HEK293 (cell line): ENCODE results near the gene EEFSEC.

ENCODE experiments used
- EGR2 ChIP-seq: fragments of 450-650 bp; formaldehyde crosslinking; IDR thresholded peaks from 2 replicates; pipeline ENCODE4 v1.5.1; 2016; ENCODE audit warnings: low read depth, missing biosample characterization, missing genetic modification characterization
- HOXD13 ChIP-seq: sonication (generic); formaldehyde crosslinking; IDR thresholded peaks from 2 replicates; pipeline ENCODE4 v1.8.0; 2022; ENCODE audit warnings: missing genetic modification reagents, borderline replicate concordance
- OVOL3 ChIP-seq: fragments of 450-650 bp; formaldehyde crosslinking; IDR thresholded peaks from 2 replicates; pipeline ENCODE4 v1.5.1; 2016; ENCODE audit warnings: missing biosample characterization, missing genetic modification characterization
- WT1 ChIP-seq: fragments of 450-650 bp; formaldehyde crosslinking; IDR thresholded peaks from 2 replicates; pipeline ENCODE4 v1.5.1; 2016; ENCODE audit warnings: missing biosample characterization, missing genetic modification characterization
- ZBTB1 ChIP-seq: fragments of 450-650 bp; formaldehyde crosslinking; IDR thresholded peaks from 2 replicates; pipeline ENCODE4 v1.5.1; 2016; ENCODE audit warnings: missing biosample characterization, missing genetic modification characterization
- ZBTB20 ChIP-seq: fragments of 450-650 bp; formaldehyde crosslinking; IDR thresholded peaks from 2 replicates; pipeline ENCODE4 v1.5.1; 2016; ENCODE audit warnings: missing biosample characterization, missing genetic modification characterization
- ZFP3 ChIP-seq: fragments of 450-650 bp; formaldehyde crosslinking; IDR thresholded peaks from 2 replicates; pipeline ENCODE4 v1.5.1; 2016; ENCODE audit warnings: low read depth, missing biosample characterization, missing genetic modification characterization
- ZNF138 ChIP-seq: fragments of 450-650 bp; formaldehyde crosslinking; IDR thresholded peaks from 2 replicates; pipeline ENCODE4 v1.5.1; 2016; ENCODE audit warnings: missing biosample characterization, missing genetic modification characterization, borderline replicate concordance
- ZNF146 ChIP-seq: fragments of 450-650 bp; formaldehyde crosslinking; IDR thresholded peaks from 2 replicates; pipeline ENCODE4 v1.5.1; 2016; ENCODE audit warnings: missing biosample characterization, missing genetic modification characterization
- ZNF157 ChIP-seq: fragments of 450-650 bp; formaldehyde crosslinking; IDR thresholded peaks from 2 replicates; pipeline ENCODE4 v1.5.1; 2016; ENCODE audit warnings: missing biosample characterization, missing genetic modification characterization
- ZNF266 ChIP-seq: fragments of 450-650 bp; formaldehyde crosslinking; IDR thresholded peaks from 2 replicates; pipeline ENCODE4 v1.5.1; 2016; ENCODE audit warnings: missing biosample characterization, missing genetic modification characterization, low read depth
- ZNF335 ChIP-seq: fragments of 450-650 bp; formaldehyde crosslinking; conservative IDR thresholded peaks from 2 replicates; pipeline ENCODE4 v1.5.1; 2016; ENCODE audit warnings: missing biosample characterization, missing genetic modification characterization
- ZNF366 ChIP-seq: fragments of 450-650 bp; formaldehyde crosslinking; conservative IDR thresholded peaks from 2 replicates; pipeline ENCODE4 v1.5.1; 2016; ENCODE audit warnings: missing biosample characterization, missing genetic modification characterization
- ZNF404 ChIP-seq: fragments of 450-650 bp; formaldehyde crosslinking; IDR thresholded peaks from 2 replicates; pipeline ENCODE4 v1.5.1; 2017; ENCODE audit warnings: missing biosample characterization, missing genetic modification characterization
- ZNF426 ChIP-seq: fragments of 450-650 bp; formaldehyde crosslinking; IDR thresholded peaks from 2 replicates; pipeline ENCODE4 v1.5.1; 2017; ENCODE audit warnings: missing biosample characterization, missing genetic modification characterization, mild to moderate bottlenecking, inconsistent platforms, moderate library complexity
- ZNF521 ChIP-seq: fragments of 450-650 bp; formaldehyde crosslinking; IDR thresholded peaks from 2 replicates; pipeline ENCODE4 v1.5.1; 2017; ENCODE audit warnings: missing biosample characterization, mild to moderate bottlenecking, missing genetic modification characterization
- ZNF529 ChIP-seq: fragments of 450-650 bp; formaldehyde crosslinking; IDR thresholded peaks from 2 replicates; pipeline ENCODE4 v1.5.1; 2017; ENCODE audit warnings: missing genetic modification characterization, missing biosample characterization; ENCODE audit not compliant: insufficient replicate concordance
- ZNF549 ChIP-seq: fragments of 450-650 bp; IDR thresholded peaks from 2 replicates; pipeline ENCODE4 v1.5.1; 2018; ENCODE audit warnings: missing biosample characterization, missing genetic modification characterization, mild to moderate bottlenecking, inconsistent platforms, moderate library complexity
- ZNF561 ChIP-seq: fragments of 450-650 bp; IDR thresholded peaks from 2 replicates; pipeline ENCODE4 v1.5.1; 2018; ENCODE audit warnings: missing biosample characterization, missing genetic modification characterization, borderline replicate concordance
- ZNF585B ChIP-seq: fragments of 450-650 bp; formaldehyde crosslinking; IDR thresholded peaks from 2 replicates; pipeline ENCODE4 v1.5.1; 2016; ENCODE audit warnings: missing biosample characterization, missing genetic modification characterization
- ZNF600 ChIP-seq: fragments of 450-650 bp; formaldehyde crosslinking; IDR thresholded peaks from 2 replicates; pipeline ENCODE4 v1.5.1; 2016; ENCODE audit warnings: missing biosample characterization, missing genetic modification characterization
- ZNF664 ChIP-seq: fragments of 450-650 bp; formaldehyde crosslinking; IDR thresholded peaks from 2 replicates; pipeline ENCODE4 v1.5.1; 2016; ENCODE audit warnings: missing biosample characterization, missing genetic modification characterization
- ZNF76 ChIP-seq: fragments of 450-650 bp; formaldehyde crosslinking; IDR thresholded peaks from 2 replicates; pipeline ENCODE4; 2016; ENCODE audit warnings: low read depth, missing biosample characterization, missing genetic modification characterization, borderline replicate concordance
- ZSCAN16 ChIP-seq: fragments of 450-650 bp; formaldehyde crosslinking; IDR thresholded peaks from 2 replicates; pipeline ENCODE4 v1.5.1; 2016; ENCODE audit warnings: missing biosample characterization, missing genetic modification characterization
- TF ChIP-seq, protein P1 (sequence below): IDR thresholded peaks from 2 replicates; pipeline ENCODE4 v1.6.1; 2011; ENCODE audit warnings: mild to moderate bottlenecking, low read depth, low read length, borderline replicate concordance
- TF ChIP-seq, protein P2 (sequence below): fragments of 450-650 bp; formaldehyde crosslinking; IDR thresholded peaks from 2 replicates; pipeline ENCODE4 v1.5.1; 2016; ENCODE audit warnings: missing biosample characterization, missing genetic modification characterization
- TF ChIP-seq, protein P3 (sequence below): fragments of 450-650 bp; formaldehyde crosslinking; IDR thresholded peaks from 2 replicates; pipeline ENCODE4 v1.5.1; 2016; ENCODE audit warnings: missing biosample characterization, missing genetic modification characterization
- TF ChIP-seq, protein P4 (sequence below): fragments of 450-650 bp; formaldehyde crosslinking; IDR thresholded peaks from 2 replicates; pipeline ENCODE4 v1.5.1; 2016; ENCODE audit warnings: missing biosample characterization, missing genetic modification characterization
- TF ChIP-seq, protein P5 (sequence below): fragments of 450-650 bp; formaldehyde crosslinking; IDR thresholded peaks from 2 replicates; pipeline ENCODE4 v1.5.1; 2016; ENCODE audit warnings: missing biosample characterization, missing genetic modification characterization
- TF ChIP-seq, protein P6 (sequence below): fragments of 450-650 bp; formaldehyde crosslinking; IDR thresholded peaks from 2 replicates; pipeline ENCODE4 v1.5.1; 2016; ENCODE audit warnings: missing biosample characterization, missing genetic modification characterization

EEFSEC gene

DNA sequence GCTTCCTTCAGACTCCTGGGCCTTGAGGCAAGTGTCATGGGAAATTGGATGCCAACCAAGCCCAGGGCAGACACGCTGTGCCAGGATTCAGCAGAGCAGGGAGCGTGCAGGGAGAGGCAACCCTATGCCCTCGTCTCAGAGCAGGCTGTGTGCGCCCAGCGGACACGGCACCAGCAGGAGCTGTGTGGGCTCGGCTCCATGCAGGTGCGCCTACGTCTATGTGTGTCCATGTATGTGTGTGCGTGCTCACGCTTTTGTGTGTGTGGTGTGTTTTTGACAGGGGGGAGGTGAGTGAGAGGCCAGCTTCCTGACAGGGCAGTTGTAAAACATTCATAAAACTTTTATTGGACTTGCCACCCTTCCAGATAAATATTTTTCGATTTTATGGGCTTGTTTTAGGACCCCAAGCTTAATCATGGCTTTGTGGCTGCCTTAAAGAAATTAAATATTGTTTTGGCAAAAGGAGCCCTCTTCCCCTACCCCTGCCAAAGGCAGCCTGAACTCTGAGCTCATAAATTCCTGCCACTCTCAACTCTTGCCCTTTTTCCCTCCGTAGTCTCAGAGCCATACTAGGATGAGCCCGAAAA is 229.0 kb downstream of the EEFSEC start (continued):
- TF ChIP-seq, protein P1, sequence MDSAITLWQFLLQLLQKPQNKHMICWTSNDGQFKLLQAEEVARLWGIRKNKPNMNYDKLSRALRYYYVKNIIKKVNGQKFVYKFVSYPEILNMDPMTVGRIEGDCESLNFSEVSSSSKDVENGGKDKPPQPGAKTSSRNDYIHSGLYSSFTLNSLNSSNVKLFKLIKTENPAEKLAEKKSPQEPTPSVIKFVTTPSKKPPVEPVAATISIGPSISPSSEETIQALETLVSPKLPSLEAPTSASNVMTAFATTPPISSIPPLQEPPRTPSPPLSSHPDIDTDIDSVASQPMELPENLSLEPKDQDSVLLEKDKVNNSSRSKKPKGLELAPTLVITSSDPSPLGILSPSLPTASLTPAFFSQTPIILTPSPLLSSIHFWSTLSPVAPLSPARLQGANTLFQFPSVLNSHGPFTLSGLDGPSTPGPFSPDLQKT = no peak
- TF ChIP-seq OVOL3 (no peak), ZNF266 (no peak), WT1 (no peak), ZNF335 (tag by site-specific recombination) (peak; percentile 80), ZNF146 (no peak), ZNF76 (tag by site-specific recombination) (no peak), ZNF585B (tag by site-specific recombination) (no peak), ZBTB20 (no peak), ZNF664 (tag by site-specific recombination) (no peak), ZSCAN16 (tag by site-specific recombination) (no peak), ZNF366 (no peak), ZNF529 (tag by site-specific recombination) (no peak), ZNF549 (tag by site-specific recombination) (no peak), ZNF157 (tag by site-specific recombination) (no peak), ZBTB1 (tag by site-specific recombination) (no peak), ZNF426 (tag by site-specific recombination) (no peak), HOXD13 (CRISPR knock-in tag) (0 out of 2 replicates have a peak, but pooled peaks have one; percentile 70), ZNF404 (no peak), ZNF600 (tag by site-specific recombination) (no peak), ZNF561 (tag by site-specific recombination) (no peak), EGR2 (tag by site-specific recombination) (no peak), ZNF521 (tag by site-specific recombination) (no peak), ZFP3 (no peak), ZNF138 (tag by site-specific recombination) (no peak)
- TF ChIP-seq, protein P2, sequence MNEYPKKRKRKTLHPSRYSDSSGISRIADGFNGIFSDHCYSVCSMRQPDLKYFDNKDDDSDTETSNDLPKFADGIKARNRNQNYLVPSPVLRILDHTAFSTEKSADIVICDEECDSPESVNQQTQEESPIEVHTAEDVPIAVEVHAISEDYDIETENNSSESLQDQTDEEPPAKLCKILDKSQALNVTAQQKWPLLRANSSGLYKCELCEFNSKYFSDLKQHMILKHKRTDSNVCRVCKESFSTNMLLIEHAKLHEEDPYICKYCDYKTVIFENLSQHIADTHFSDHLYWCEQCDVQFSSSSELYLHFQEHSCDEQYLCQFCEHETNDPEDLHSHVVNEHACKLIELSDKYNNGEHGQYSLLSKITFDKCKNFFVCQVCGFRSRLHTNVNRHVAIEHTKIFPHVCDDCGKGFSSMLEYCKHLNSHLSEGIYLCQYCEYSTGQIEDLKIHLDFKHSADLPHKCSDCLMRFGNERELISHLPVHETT (tag by site-specific recombination) = no peak
- TF ChIP-seq, protein P3, sequence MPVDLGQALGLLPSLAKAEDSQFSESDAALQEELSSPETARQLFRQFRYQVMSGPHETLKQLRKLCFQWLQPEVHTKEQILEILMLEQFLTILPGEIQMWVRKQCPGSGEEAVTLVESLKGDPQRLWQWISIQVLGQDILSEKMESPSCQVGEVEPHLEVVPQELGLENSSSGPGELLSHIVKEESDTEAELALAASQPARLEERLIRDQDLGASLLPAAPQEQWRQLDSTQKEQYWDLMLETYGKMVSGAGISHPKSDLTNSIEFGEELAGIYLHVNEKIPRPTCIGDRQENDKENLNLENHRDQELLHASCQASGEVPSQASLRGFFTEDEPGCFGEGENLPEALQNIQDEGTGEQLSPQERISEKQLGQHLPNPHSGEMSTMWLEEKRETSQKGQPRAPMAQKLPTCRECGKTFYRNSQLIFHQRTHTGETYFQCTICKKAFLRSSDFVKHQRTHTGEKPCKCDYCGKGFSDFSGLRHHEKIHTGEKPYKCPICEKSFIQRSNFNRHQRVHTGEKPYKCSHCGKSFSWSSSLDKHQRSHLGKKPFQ = peak; percentile 69; the same call in 1 of the 2 replicates
- TF ChIP-seq, protein P4, sequence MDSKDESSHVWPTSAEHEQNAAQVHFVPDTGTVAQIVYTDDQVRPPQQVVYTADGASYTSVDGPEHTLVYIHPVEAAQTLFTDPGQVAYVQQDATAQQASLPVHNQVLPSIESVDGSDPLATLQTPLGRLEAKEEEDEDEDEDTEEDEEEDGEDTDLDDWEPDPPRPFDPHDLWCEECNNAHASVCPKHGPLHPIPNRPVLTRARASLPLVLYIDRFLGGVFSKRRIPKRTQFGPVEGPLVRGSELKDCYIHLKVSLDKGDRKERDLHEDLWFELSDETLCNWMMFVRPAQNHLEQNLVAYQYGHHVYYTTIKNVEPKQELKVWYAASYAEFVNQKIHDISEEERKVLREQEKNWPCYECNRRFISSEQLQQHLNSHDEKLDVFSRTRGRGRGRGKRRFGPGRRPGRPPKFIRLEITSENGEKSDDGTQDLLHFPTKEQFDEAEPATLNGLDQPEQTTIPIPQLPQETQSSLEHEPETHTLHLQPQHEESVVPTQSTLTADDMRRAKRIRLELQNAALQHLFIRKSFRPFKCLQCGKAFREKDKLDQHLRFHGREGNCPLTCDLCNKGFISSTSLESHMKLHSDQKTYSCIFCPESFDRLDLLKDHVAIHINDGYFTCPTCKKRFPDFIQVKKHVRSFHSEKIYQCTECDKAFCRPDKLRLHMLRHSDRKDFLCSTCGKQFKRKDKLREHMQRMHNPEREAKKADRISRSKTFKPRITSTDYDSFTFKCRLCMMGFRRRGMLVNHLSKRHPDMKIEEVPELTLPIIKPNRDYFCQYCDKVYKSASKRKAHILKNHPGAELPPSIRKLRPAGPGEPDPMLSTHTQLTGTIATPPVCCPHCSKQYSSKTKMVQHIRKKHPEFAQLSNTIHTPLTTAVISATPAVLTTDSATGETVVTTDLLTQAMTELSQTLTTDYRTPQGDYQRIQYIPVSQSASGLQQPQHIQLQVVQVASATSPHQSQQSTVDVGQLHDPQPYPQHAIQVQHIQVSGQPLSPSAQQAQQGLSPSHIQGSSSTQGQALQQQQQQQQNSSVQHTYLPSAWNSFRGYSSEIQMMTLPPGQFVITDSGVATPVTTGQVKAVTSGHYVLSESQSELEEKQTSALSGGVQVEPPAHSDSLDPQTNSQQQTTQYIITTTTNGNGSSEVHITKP (tag by site-specific recombination) = peak; percentile 33
- TF ChIP-seq, protein P5, sequence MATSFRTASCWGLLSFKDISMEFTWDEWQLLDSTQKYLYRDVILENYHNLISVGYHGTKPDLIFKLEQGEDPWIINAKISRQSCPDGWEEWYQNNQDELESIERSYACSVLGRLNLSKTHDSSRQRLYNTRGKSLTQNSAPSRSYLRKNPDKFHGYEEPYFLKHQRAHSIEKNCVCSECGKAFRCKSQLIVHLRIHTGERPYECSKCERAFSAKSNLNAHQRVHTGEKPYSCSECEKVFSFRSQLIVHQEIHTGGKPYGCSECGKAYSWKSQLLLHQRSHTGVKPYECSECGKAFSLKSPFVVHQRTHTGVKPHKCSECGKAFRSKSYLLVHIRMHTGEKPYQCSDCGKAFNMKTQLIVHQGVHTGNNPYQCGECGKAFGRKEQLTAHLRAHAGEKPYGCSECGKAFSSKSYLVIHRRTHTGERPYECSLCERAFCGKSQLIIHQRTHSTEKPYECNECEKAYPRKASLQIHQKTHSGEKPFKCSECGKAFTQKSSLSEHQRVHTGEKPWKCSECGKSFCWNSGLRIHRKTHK (tag by site-specific recombination) = no peak
- TF ChIP-seq, protein P6, sequence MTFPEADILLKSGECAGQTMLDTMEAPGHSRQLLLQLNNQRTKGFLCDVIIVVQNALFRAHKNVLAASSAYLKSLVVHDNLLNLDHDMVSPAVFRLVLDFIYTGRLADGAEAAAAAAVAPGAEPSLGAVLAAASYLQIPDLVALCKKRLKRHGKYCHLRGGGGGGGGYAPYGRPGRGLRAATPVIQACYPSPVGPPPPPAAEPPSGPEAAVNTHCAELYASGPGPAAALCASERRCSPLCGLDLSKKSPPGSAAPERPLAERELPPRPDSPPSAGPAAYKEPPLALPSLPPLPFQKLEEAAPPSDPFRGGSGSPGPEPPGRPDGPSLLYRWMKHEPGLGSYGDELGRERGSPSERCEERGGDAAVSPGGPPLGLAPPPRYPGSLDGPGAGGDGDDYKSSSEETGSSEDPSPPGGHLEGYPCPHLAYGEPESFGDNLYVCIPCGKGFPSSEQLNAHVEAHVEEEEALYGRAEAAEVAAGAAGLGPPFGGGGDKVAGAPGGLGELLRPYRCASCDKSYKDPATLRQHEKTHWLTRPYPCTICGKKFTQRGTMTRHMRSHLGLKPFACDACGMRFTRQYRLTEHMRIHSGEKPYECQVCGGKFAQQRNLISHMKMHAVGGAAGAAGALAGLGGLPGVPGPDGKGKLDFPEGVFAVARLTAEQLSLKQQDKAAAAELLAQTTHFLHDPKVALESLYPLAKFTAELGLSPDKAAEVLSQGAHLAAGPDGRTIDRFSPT = no peak
